K562 (cell line): ENCODE measurements around the gene NKAPL. TPM values are rescaled to one million over a fixed set of nuclear protein-coding genes. Genes with fewer than 3 reads are reported as not detected.

Experiments used
- ATF3 ChIP-seq, 2 experiments: fragments of 450-650 bp in 1 of 2; sonication (generic) in 1 of 2; formaldehyde crosslinking in 1 of 2; IDR thresholded peaks in 1 of 2; conservative IDR thresholded peaks in 1 of 2; 2 replicates each; pipeline versions ENCODE4 v1.6.1 to v1.8.1; 2016 to 2023; ENCODE audit warnings: mild to moderate bottlenecking in 2 of 2, moderate library complexity in 2 of 2, inconsistent platforms in 1 of 2, missing genetic modification reagents in 1 of 2
- BRD4 ChIP-seq: fragments of 200-600 bp; sonication (generic); IDR thresholded peaks from 2 replicates; pipeline ENCODE4 v1.6.1; 2017; ENCODE audit warnings: inconsistent platforms
- CHD2 ChIP-seq: IDR thresholded peaks from 2 replicates; pipeline ENCODE4 v1.6.1; 2011; ENCODE audit warnings: low read depth, low read length
- E2F6 ChIP-seq, 2 experiments: IDR thresholded peaks; 2 replicates each; pipeline ENCODE4 v1.6.1; 2011; ENCODE audit warnings: borderline replicate concordance in 1 of 2, control low read depth in 1 of 2, low read depth in 1 of 2, low read length in 1 of 2, mild to moderate bottlenecking in 1 of 2, mixed read lengths in 1 of 2, moderate library complexity in 1 of 2; ENCODE audit not compliant: insufficient read depth in 1 of 2, insufficient read length in 1 of 2, poor library complexity in 1 of 2, severe bottlenecking in 1 of 2; ENCODE audit errors: extremely low read depth in 1 of 2
- HDAC6 ChIP-seq: IDR thresholded peaks from 2 replicates; pipeline ENCODE4 v1.6.1; 2012; ENCODE audit warnings: low read depth, mild to moderate bottlenecking, control low read depth, inconsistent platforms, low read length, moderate library complexity
- HEY1 ChIP-seq: fragments of 250-450 bp; sonication (Bioruptor Pico); IDR thresholded peaks from 2 replicates; pipeline ENCODE4 v1.5.0; 2020; ENCODE audit warnings: mild to moderate bottlenecking, moderate library complexity, borderline replicate concordance
- HNRNPH1 ChIP-seq: fragments of 200-400 bp; formaldehyde crosslinking; optimal IDR thresholded peaks from 2 replicates; pipeline ENCODE3; 2017; ENCODE audit warnings: low read depth, mild to moderate bottlenecking, low read length, moderate library complexity
- MCM3 ChIP-seq: fragments of 450-650 bp; IDR thresholded peaks from 2 replicates; pipeline ENCODE4 v1.6.1; 2016
- POLR2G ChIP-seq: fragments of 200-400 bp; formaldehyde crosslinking; IDR thresholded peaks from 2 replicates; pipeline ENCODE4 v1.6.1; 2017; ENCODE audit warnings: low read depth, mild to moderate bottlenecking, antibody characterized with exemption, low read length, moderate library complexity
- RHOXF2B ChIP-seq: fragments of 250-450 bp; sonication (Bioruptor Pico); conservative IDR thresholded peaks from 2 replicates; pipeline ENCODE4 v1.5.1; 2021
- SIN3A ChIP-seq, 2 experiments: fragments of 150-350 bp in 1 of 2; IDR thresholded peaks; 2 replicates each; pipeline ENCODE4 v1.6.1; 2011 to 2016; ENCODE audit warnings: borderline replicate concordance in 2 of 2, low read depth in 2 of 2, low read length in 2 of 2, mild to moderate bottlenecking in 2 of 2, moderate library complexity in 2 of 2; ENCODE audit not compliant: control insufficient read depth in 1 of 2
- SMARCE1 ChIP-seq: fragments of 450-650 bp; IDR thresholded peaks from 2 replicates; pipeline ENCODE4 v1.7.1; 2016; ENCODE audit warnings: mild to moderate bottlenecking
- TCF7L2 ChIP-seq: fragments of 150-350 bp; IDR thresholded peaks from 2 replicates; pipeline ENCODE4 v1.6.1; 2016; ENCODE audit warnings: low read depth, mild to moderate bottlenecking, low read length, moderate library complexity
- ZC3H8 ChIP-seq: fragments of 450-650 bp; IDR thresholded peaks from 2 replicates; pipeline ENCODE4 v1.6.1; 2017
- ZFP1 ChIP-seq: fragments of 450-650 bp; formaldehyde crosslinking; IDR thresholded peaks from 2 replicates; pipeline ENCODE4 v1.4.0; 2020; ENCODE audit warnings: mild to moderate bottlenecking, mixed read lengths
- ZNF431 ChIP-seq: sonication (generic); formaldehyde crosslinking; IDR thresholded peaks from 2 replicates; pipeline ENCODE4 v1.8.0; 2022; ENCODE audit warnings: mild to moderate bottlenecking, missing genetic modification reagents
- ZNF668 ChIP-seq: fragments of 250-450 bp; sonication (Bioruptor Pico); IDR thresholded peaks from 2 replicates; pipeline ENCODE4 v1.8.0; 2022; ENCODE audit warnings: mild to moderate bottlenecking, inconsistent platforms
- ZNF699 ChIP-seq: fragments of 250-450 bp; sonication (Bioruptor Pico); IDR thresholded peaks from 2 replicates; pipeline ENCODE4 v1.8.0; 2021; ENCODE audit warnings: mild to moderate bottlenecking, moderate library complexity; ENCODE audit not compliant: insufficient replicate concordance
- polyA plus RNA-seq, 8 experiments: library from polyadenylated mRNA; depleted of rRNA in 4 of 8; stranded (reverse) in 5 of 8; unstranded in 3 of 8; fragments of >200 nt; fragmentation: Nextera tagmentation in 2 of 8; fragmentation: Illumina TruSeq in 1 of 8; extraction: Ambion mirVana in 2 of 8; extraction: Trizol in 1 of 8; gene quantifications; 2 replicates each; pipeline versions ENCODE4 v1.2.1 to v1.2.3, GENCODE V29; 2011 to 2014; ENCODE audit warnings: inconsistent platforms in 1 of 8, missing spikeins in 1 of 8
- total RNA-seq, 7 experiments: library from RNA; depleted of rRNA in 6 of 7; stranded (reverse); fragments of >200 nt in 6 of 7; fragmentation: Illumina TruSeq in 2 of 7; extraction: Trizol in 2 of 7; gene quantifications; 2 replicates each; pipeline versions ENCODE4 v1.2.1 to v1.2.3, GENCODE V29; 2011 to 2021; ENCODE audit warnings: low replicate concordance in 1 of 7
- TF ChIP-seq, protein P1 (sequence below): sonication (generic); formaldehyde crosslinking; IDR thresholded peaks from 2 replicates; pipeline ENCODE4 v1.8.1; 2022; ENCODE audit warnings: missing genetic modification reagents
- TF ChIP-seq, protein P2 (sequence below): fragments of 450-650 bp; IDR thresholded peaks from 2 replicates; pipeline ENCODE4 v1.7.0; 2016; ENCODE audit warnings: borderline replicate concordance

The NKAPL gene
- total and polyA plus RNA-seq, 9 of the 15 experiments (the other 6 are each of a cell fraction or from before 2014, with no cell fraction given), result not detected

- TF ChIP-seq SIN3A (IDR thresholded peaks at IDR 0.05; ENCODE audit: borderline replicate concordance in 2 of 2, control insufficient read depth in 1 of 2, low read depth in 2 of 2, low read length in 2 of 2) (no peak), RHOXF2B (no peak), HDAC6 (no peak), TCF7L2 (no peak), E2F6 (IDR thresholded peaks at IDR 0.05; ENCODE audit: borderline replicate concordance in 1 of 2, extremely low read depth in 1 of 2, insufficient read depth in 1 of 2, insufficient read length in 1 of 2, low read depth in 1 of 2, low read length in 1 of 2, poor library complexity in 1 of 2, severe bottlenecking in 1 of 2) (peak in 1 of 2 experiments; percentile 42), ZNF668 (no peak), ZFP1 (CRISPR knock-in tag) (no peak), CHD2 (peak; percentile 41; the same call in 1 of the 2 replicates), BRD4 (no peak), MCM3 (no peak), ZNF699 (CRISPR knock-in tag) (no peak), SMARCE1 (no peak), ZNF431 (CRISPR knock-in tag) (no peak), ZC3H8 (no peak), ATF3 (IDR thresholded peaks at IDR 0.05) (no peak), ATF3 (CRISPR knock-in tag; conservative IDR thresholded peaks at IDR 0.05) (no peak), POLR2G (peak; percentile 71), HNRNPH1 (no peak), HEY1 (CRISPR knock-in tag) (no peak)
- TF ChIP-seq, protein P1, sequence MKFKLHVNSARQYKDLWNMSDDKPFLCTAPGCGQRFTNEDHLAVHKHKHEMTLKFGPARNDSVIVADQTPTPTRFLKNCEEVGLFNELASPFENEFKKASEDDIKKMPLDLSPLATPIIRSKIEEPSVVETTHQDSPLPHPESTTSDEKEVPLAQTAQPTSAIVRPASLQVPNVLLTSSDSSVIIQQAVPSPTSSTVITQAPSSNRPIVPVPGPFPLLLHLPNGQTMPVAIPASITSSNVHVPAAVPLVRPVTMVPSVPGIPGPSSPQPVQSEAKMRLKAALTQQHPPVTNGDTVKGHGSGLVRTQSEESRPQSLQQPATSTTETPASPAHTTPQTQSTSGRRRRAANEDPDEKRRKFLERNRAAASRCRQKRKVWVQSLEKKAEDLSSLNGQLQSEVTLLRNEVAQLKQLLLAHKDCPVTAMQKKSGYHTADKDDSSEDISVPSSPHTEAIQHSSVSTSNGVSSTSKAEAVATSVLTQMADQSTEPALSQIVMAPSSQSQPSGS (CRISPR knock-in tag), result no peak
- TF ChIP-seq, protein P2, sequence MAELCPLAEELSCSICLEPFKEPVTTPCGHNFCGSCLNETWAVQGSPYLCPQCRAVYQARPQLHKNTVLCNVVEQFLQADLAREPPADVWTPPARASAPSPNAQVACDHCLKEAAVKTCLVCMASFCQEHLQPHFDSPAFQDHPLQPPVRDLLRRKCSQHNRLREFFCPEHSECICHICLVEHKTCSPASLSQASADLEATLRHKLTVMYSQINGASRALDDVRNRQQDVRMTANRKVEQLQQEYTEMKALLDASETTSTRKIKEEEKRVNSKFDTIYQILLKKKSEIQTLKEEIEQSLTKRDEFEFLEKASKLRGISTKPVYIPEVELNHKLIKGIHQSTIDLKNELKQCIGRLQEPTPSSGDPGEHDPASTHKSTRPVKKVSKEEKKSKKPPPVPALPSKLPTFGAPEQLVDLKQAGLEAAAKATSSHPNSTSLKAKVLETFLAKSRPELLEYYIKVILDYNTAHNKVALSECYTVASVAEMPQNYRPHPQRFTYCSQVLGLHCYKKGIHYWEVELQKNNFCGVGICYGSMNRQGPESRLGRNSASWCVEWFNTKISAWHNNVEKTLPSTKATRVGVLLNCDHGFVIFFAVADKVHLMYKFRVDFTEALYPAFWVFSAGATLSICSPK, result no peak
These were observed 7.5 kb upstream of the NKAPL start (continued) for GRCh38 chr6:28251661-28252008.
